Mucosa of descending colon (tissue), 3 donors: ENCODE results near the gene NCF4. TPM values are rescaled to one million over a fixed set of nuclear protein-coding genes. Genes with fewer than 3 reads are reported as not detected.

Experiments
- ATAC-seq: fragments of 200-7000 bp; cut with Tn5 transposase; one replicate; pipeline ENCODE4 v1.9.1; 2020; ENCODE audit warnings: mild to moderate bottlenecking, moderate library complexity
- DNase-seq, 3 donors: peaks; one replicate each; pipeline ENCODE4 v3.0.0-alpha.2; 2020
- H3K36me3 ChIP-seq: fragments of 200-600 bp; one replicate; pipeline ENCODE4 v1.8.0; 2021; ENCODE audit warnings: low read depth, mild to moderate bottlenecking
- H3K4me1 ChIP-seq: fragments of 200-600 bp; one replicate; pipeline ENCODE4 v1.8.0; 2021; ENCODE audit warnings: low read depth, mild to moderate bottlenecking
- H3K4me3 ChIP-seq: fragments of 200-600 bp; one replicate; pipeline ENCODE4 v1.8.0; 2021; ENCODE audit warnings: mild to moderate bottlenecking
- H3K9me3 ChIP-seq: fragments of 200-600 bp; one replicate; pipeline ENCODE4 v1.8.0; 2021; ENCODE audit warnings: mild to moderate bottlenecking
- CTCF ChIP-seq: fragments of 200-600 bp; IDR thresholded peaks from one replicate; pipeline ENCODE4 v1.8.0; 2022; ENCODE audit warnings: antibody characterized with exemption, mild to moderate bottlenecking
- intact Hi-C, 2 donors: fragments of 100-400 bp; cut with DNase I in 1 of 2; cut with micrococcal nuclease in 1 of 2; formaldehyde crosslinking; loops; one replicate each; pipeline versions ENCODE4 v1.11.0 to v1.11.1; 2022; cut with DNase I, micrococcal nuclease
- total RNA-seq, 3 donors: library from RNA; stranded (reverse); fragmentation: NEBNext Ultra II Directional in 2 of 3; extraction: Animal tissue kit (Norgen Biotek cat#: 25700) in 2 of 3; gene quantifications; one replicate each; pipeline versions ENCODE4 v1.2.1 to v1.2.4, GENCODE V29; 2021 to 2023
- donor health status: DM: no; HTN: no; CAD: no; lungs with moderate emphysema.
- donor health status: DM: no; HTN: no; CAD: no.
- donor health status: DM: no; HTN: yes; CAD: no.

Gene NCF4
- total RNA-seq, 3 donors from 2014 or later, result 6.3 to 15.2 (median 14.8) TPM

- intact Hi-C loops, result no loop called here
- Histone ChIP-seq H3K4me1 (peaks cover 7% of the 10 kb centered on the region), H3K4me3 (no peak within 1 kb of the TSS), H3K36me3 (no peaks in the 10 kb centered on the region), H3K9me3 (no peaks in the 10 kb centered on the region)
- DNase-seq (peak in 2 of 3 donors; percentile 11 to 40), ATAC-seq (peak; percentile 77)
- TF ChIP-seq CTCF, result no peak
Observed at GRCh38 chr22:36816636-36817524, 43.9 kb upstream of the NCF4 start, which contains the start of gene PVALB. PVALB (minus strand) TSS chr22:36817035; CDS start chr22:36817005, 30 bp downstream.

GRCh38 chr22:36817525-36817848 is 43.3 kb upstream of the NCF4 start:
- ATAC-seq, result no peak
- no peak overlapping the region for H3K4me3 ChIP-seq
- no peaks in the 10 kb centered on the region for H3K36me3 ChIP-seq
- no peak for DNase-seq
- TF ChIP-seq CTCF, result no peak
- peaks cover 7% of the 10 kb centered on the region for H3K4me1 ChIP-seq
- no peaks in the 10 kb centered on the region for H3K9me3 ChIP-seq
- intact Hi-C loops, result no loop called here

GRCh38 chr22:36818010-36818642 is 42.7 kb upstream of the NCF4 start:
- ATAC-seq (no peak), DNase-seq (no peak)
- intact Hi-C loops, result no loop called here
- TF ChIP-seq CTCF, result no peak
- H3K36me3 ChIP-seq, result no peaks in the 10 kb centered on the region
- H3K4me1 ChIP-seq, result peaks cover 7% of the 10 kb centered on the region
- no peak overlapping the region for H3K4me3 ChIP-seq
- no peaks in the 10 kb centered on the region for H3K9me3 ChIP-seq

- Histone ChIP-seq H3K9me3 (no peaks in the 10 kb centered on the region), H3K36me3 (no peaks in the 10 kb centered on the region), H3K4me3 (no peak overlapping the region), H3K4me1 (peaks cover 7% of the 10 kb centered on the region)
- intact Hi-C loops, result no loop called here
- no peak for TF ChIP-seq CTCF
- ATAC-seq (no peak), DNase-seq (no peak)
Observed at GRCh38 chr22:36819112-36819511, 41.7 kb upstream of the NCF4 start.

GRCh38 chr22:36822581-36822980 is 38.2 kb upstream of the NCF4 start:
- DNase-seq (no peak), ATAC-seq (no peak)
- Histone ChIP-seq H3K36me3 (no peaks in the 10 kb centered on the region), H3K9me3 (no peaks in the 10 kb centered on the region), H3K4me3 (no peak overlapping the region), H3K4me1 (no peaks in the 10 kb centered on the region)
- no peak for TF ChIP-seq CTCF
- intact Hi-C loops, result no loop called here
